HAP-1 (cell line): ENCODE results near the gene CA9.

Experiments used
- DNase-seq, 2 experiments: peaks; one replicate each; pipeline ENCODE4 v3.0.0-alpha.2; 2016 to 2020; ENCODE audit warnings: low spot score in 2 of 2
- H3K27me3 ChIP-seq: fragments of 250-450 bp; sonication (Bioruptor Pico); 2 replicates; pipeline ENCODE4 v1.5.1; 2020; ENCODE audit warnings: low read depth, mild to moderate bottlenecking, moderate library complexity
- H3K36me3 ChIP-seq: fragments of 250-450 bp; sonication (Bioruptor Pico); replicated peaks from 2 replicates; pipeline ENCODE4 v1.5.1; 2020; ENCODE audit warnings: mild to moderate bottlenecking
- H3K4me1 ChIP-seq: fragments of 250-450 bp; sonication (Bioruptor Pico); 2 replicates; pipeline ENCODE4 v1.5.1; 2020; ENCODE audit warnings: mild to moderate bottlenecking
- H3K4me3 ChIP-seq: fragments of 250-450 bp; sonication (Bioruptor Pico); 2 replicates; pipeline ENCODE4 v1.5.1; 2020; ENCODE audit warnings: mild to moderate bottlenecking, moderate library complexity
- H3K9me3 ChIP-seq: fragments of 250-450 bp; sonication (Bioruptor Pico); 2 replicates; pipeline ENCODE4 v1.5.1; 2020; ENCODE audit warnings: mild to moderate bottlenecking, moderate library complexity
- in situ Hi-C: fragments of 300-500 bp; cut with MboI; formaldehyde crosslinking; loops from 3 replicates; pipeline ENCODE4 v1.14.3; 2020; ENCODE audit warnings: low sequenced_read_pairs, inconsistent platforms, mixed read lengths

CA9 gene

GRCh38 chr9:35658137-35658967 is 15.4 kb upstream of the CA9 start, which contains the start of gene CCDC107:
TSS of gene CCDC107 (plus strand) at chr9:35658292. CDS start at chr9:35658380, 88 bp downstream.
- in situ Hi-C loops = no loop called here

GRCh38 chr9:35658968-35659220 is 14.8 kb upstream of the CA9 start:
- Histone ChIP-seq H3K4me1 (peaks cover 17% of the 10 kb centered on the region), H3K27me3 (no peaks in the 10 kb centered on the region), H3K4me3 (peak overlapping the region; percentile 77), H3K36me3 (peaks cover 39% of the 10 kb centered on the region), H3K9me3 (no peaks in the 10 kb centered on the region)
- in situ Hi-C loops = no loop called here
- DNase-seq = peak in 1 of 2 experiments; percentile 38

More at GRCh38 chr9:35658137-35658967, 15.4 kb upstream of the CA9 start, which contains the start of gene CCDC107:
- Histone ChIP-seq H3K4me1 (peaks cover 11% of the 10 kb centered on the region), H3K4me3 (peak within 1 kb of the TSS; percentile 77), H3K9me3 (no peaks in the 10 kb centered on the region), H3K27me3 (no peaks in the 10 kb centered on the region), H3K36me3 (peaks cover 34% of the 10 kb centered on the region)
- peak; percentile 80 to 89 for DNase-seq

GRCh38 chr9:35659340-35659739 is 14.4 kb upstream of the CA9 start:
- in situ Hi-C loops = no loop called here
- peaks cover 40% of the 10 kb centered on the region for H3K36me3 ChIP-seq
- H3K27me3 ChIP-seq = no peaks in the 10 kb centered on the region
- no peaks in the 10 kb centered on the region for H3K9me3 ChIP-seq
- peaks cover 20% of the 10 kb centered on the region for H3K4me1 ChIP-seq
- no peak for DNase-seq
- peak overlapping the region; percentile 77 for H3K4me3 ChIP-seq

GRCh38 chr9:35660966-35661415 is 12.7 kb upstream of the CA9 start:
- Histone ChIP-seq H3K36me3 (peaks cover 40% of the 10 kb centered on the region), H3K4me3 (no peak overlapping the region), H3K4me1 (peaks cover 25% of the 10 kb centered on the region), H3K27me3 (no peaks in the 10 kb centered on the region), H3K9me3 (no peaks in the 10 kb centered on the region)
- in situ Hi-C loops = no loop called here
- DNase-seq = no peak

GRCh38 chr9:35661756-35662350 is 11.9 kb upstream of the CA9 start:
- Histone ChIP-seq H3K36me3 (peaks cover 40% of the 10 kb centered on the region), H3K4me3 (no peak overlapping the region), H3K27me3 (no peaks in the 10 kb centered on the region), H3K4me1 (peaks cover 24% of the 10 kb centered on the region), H3K9me3 (no peaks in the 10 kb centered on the region)
- in situ Hi-C loops = no loop called here
- DNase-seq = no peak

GRCh38 chr9:35662437-35662836 is 11.3 kb upstream of the CA9 start:
- no peak for DNase-seq
- no peaks in the 10 kb centered on the region for H3K9me3 ChIP-seq
- H3K36me3 ChIP-seq = peaks cover 40% of the 10 kb centered on the region
- H3K4me3 ChIP-seq = no peak overlapping the region
- in situ Hi-C loops = no loop called here
- peaks cover 18% of the 10 kb centered on the region for H3K4me1 ChIP-seq
- no peaks in the 10 kb centered on the region for H3K27me3 ChIP-seq

- peaks cover 39% of the 10 kb centered on the region for H3K36me3 ChIP-seq
- peak; percentile 83 to 89 for DNase-seq
- no peaks in the 10 kb centered on the region for H3K9me3 ChIP-seq
- H3K27me3 ChIP-seq = no peaks in the 10 kb centered on the region
- peaks cover 15% of the 10 kb centered on the region for H3K4me1 ChIP-seq
- peak within 1 kb of the TSS; percentile 74 for H3K4me3 ChIP-seq
- in situ Hi-C loops = no loop called here
Observed at GRCh38 chr9:35664531-35665470, 8.9 kb upstream of the CA9 start, which contains the start of gene ARHGEF39. TSS of gene ARHGEF39 (minus strand) at chr9:35665195. CDS start at chr9:35665169, 26 bp downstream.

- no peak for DNase-seq
- H3K9me3 ChIP-seq = no peaks in the 10 kb centered on the region
- peaks cover 15% of the 10 kb centered on the region for H3K4me1 ChIP-seq
- in situ Hi-C loops = no loop called here
- no peaks in the 10 kb centered on the region for H3K27me3 ChIP-seq
- peaks cover 35% of the 10 kb centered on the region for H3K36me3 ChIP-seq
- peak overlapping the region; percentile 74 for H3K4me3 ChIP-seq
Observed at GRCh38 chr9:35665471-35665818, 8.3 kb upstream of the CA9 start.

GRCh38 chr9:35666045-35666444 is 7.7 kb upstream of the CA9 start:
- no peak for DNase-seq
- Histone ChIP-seq H3K9me3 (no peaks in the 10 kb centered on the region), H3K36me3 (peaks cover 29% of the 10 kb centered on the region), H3K27me3 (no peaks in the 10 kb centered on the region), H3K4me1 (peaks cover 15% of the 10 kb centered on the region), H3K4me3 (no peak overlapping the region)
- in situ Hi-C loops = no loop called here

- Histone ChIP-seq H3K4me3 (no peak overlapping the region), H3K9me3 (no peaks in the 10 kb centered on the region), H3K27me3 (no peaks in the 10 kb centered on the region), H3K36me3 (peaks cover 24% of the 10 kb centered on the region), H3K4me1 (peaks cover 15% of the 10 kb centered on the region)
- DNase-seq = no peak
- in situ Hi-C loops = no loop called here
Observed at GRCh38 chr9:35666549-35666948, 7.2 kb upstream of the CA9 start.

GRCh38 chr9:35667939-35668338 is 5.8 kb upstream of the CA9 start:
- no peak overlapping the region for H3K4me3 ChIP-seq
- peaks cover 15% of the 10 kb centered on the region for H3K4me1 ChIP-seq
- no peaks in the 10 kb centered on the region for H3K27me3 ChIP-seq
- in situ Hi-C loops = no loop called here
- H3K9me3 ChIP-seq = no peaks in the 10 kb centered on the region
- no peak for DNase-seq
- H3K36me3 ChIP-seq = peaks cover 10% of the 10 kb centered on the region

- Histone ChIP-seq H3K36me3 (no peaks in the 10 kb centered on the region), H3K4me3 (no peak overlapping the region), H3K9me3 (no peaks in the 10 kb centered on the region), H3K27me3 (no peaks in the 10 kb centered on the region), H3K4me1 (peaks cover 4% of the 10 kb centered on the region)
- no peak for DNase-seq
- in situ Hi-C loops = no loop called here
Observed at GRCh38 chr9:35669331-35670145, 4.2 kb upstream of the CA9 start.

GRCh38 chr9:35674025-35674361 is 265 bp downstream of the CA9 start:
- no peak for DNase-seq
- in situ Hi-C loops = no loop called here
- Histone ChIP-seq H3K9me3 (no peaks in the 10 kb centered on the region), H3K4me3 (no peak overlapping the region), H3K27me3 (no peaks in the 10 kb centered on the region), H3K4me1 (no peaks in the 10 kb centered on the region), H3K36me3 (no peaks in the 10 kb centered on the region)
